GM19043 (cell line): Measurements from ENCODE around the gene ZNF438.
"Not testable (repeated sequence)": the region's sequence is repeated elsewhere in the genome, so short reads cannot be mapped to it uniquely, and the experiment has no call there.

Experiments
- ATAC-seq: cut with Tn5 transposase; IDR thresholded peaks from one replicate; pipeline ENCODE4 v1.9.1; 2021; ENCODE audit warnings: low read depth; ENCODE audit not compliant: unreplicated experiment

ZNF438 gene

DNA sequence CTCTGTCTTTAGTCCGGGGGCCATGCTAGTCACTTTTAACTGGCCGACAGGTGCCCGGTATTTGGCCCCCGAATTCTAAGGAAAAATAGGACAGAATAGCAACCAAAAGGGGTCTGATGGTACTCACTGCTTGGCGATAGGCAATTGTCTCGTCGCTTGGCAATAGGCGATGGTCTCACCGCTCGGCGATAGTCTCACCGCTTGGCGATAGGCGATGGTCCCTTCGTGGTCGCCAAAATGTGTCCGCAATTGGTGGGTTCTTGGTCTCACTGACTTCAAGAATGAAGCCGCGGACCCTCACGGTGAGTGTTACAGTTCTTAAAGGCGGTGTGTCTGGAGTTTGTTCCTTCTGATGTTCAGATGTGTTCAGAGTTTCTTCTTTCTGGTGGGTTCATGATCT lies 130.2 kb downstream of the ZNF438 start:
- ATAC-seq: not testable (repeated sequence)

GRCh38 chr10:30898964-30899363 lies 132.7 kb downstream of the ZNF438 start:
- no peak for ATAC-seq

GRCh38 chr10:30897547-30897946 lies 134.1 kb downstream of the ZNF438 start:
- ATAC-seq: no peak

- no peak for ATAC-seq
Observed at GRCh38 chr10:30897048-30897447, 134.6 kb downstream of the ZNF438 start.

GRCh38 chr10:30894221-30894620 lies 137.4 kb downstream of the ZNF438 start:
- ATAC-seq: no peak

- ATAC-seq: no peak
Observed at GRCh38 chr10:30893208-30893607, 138.5 kb downstream of the ZNF438 start.

DNA sequence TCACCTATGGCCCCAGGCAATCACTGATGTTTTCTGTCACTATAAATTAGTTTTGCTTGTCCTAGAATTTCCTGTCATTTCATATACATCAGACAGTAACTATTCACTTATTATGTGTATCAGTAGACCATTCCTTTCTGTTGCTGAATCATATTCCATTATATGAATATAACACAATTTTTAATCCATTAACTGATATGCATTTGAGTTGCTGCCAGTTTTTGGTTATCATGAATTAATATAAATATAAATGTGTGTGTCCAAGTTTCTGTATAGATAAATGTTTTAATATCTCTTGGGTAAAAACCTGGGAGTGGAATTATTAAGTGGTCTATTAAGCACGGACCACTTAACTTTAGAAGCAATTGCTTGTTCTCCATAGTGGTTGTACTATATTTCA lies 143.8 kb downstream of the ZNF438 start:
- ATAC-seq: no peak

DNA sequence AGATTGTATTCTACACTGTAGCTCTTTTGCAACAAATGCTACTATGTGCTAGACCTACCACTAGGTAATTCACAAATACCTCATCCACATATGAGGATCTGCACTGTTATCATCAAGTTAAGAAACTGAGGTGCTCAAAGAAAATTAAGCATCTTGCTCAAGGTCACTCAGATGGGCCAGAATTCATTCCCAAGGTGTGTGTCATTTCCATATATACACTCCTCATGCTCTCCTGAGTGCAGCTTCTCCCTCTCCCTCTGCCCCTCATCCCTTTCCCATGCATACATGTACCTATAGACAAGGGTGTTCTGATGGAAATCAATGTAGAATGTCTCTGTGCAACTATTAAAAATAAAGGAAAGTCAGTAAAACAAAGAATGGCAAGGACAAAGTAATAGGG lies 146.2 kb downstream of the ZNF438 start:
- ATAC-seq: no peak

DNA sequence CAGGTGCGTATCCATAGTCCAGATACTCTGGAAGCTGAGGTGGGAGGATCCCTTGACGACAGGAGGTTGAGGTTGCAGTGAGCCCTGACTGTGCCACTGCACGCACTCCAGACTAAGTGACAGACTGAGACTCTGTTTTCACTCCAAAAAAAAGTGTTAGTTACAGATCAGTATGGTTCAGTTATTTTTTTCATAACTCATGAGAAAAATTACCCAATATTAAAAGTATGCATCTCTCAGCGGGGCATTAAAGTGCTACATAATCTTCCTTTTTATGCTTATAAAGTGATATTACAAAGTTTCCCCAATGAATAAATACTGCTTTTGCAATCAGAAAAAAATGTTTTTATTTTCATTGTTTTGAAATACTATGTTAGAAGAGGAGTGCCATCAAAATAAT lies 147.9 kb downstream of the ZNF438 start:
- no peak for ATAC-seq

DNA sequence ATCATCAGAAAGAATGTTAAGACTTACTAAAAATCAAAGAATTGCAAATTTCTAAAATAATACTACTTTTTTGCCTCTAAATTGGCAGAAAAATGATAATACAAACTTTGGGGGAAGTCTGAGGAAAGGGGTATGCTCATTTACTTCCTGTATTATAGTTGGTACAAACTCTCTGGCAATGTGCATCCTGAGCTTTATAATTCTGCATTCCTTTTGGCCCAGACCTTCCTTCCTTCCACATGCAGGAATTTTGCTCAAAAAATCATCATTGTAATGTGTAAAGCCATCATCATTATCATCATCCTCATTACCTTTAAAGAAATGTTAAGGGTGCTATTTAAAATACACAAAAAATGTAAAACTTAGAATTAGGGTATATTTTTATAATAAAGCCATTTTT lies 148.5 kb downstream of the ZNF438 start:
- no peak for ATAC-seq

DNA sequence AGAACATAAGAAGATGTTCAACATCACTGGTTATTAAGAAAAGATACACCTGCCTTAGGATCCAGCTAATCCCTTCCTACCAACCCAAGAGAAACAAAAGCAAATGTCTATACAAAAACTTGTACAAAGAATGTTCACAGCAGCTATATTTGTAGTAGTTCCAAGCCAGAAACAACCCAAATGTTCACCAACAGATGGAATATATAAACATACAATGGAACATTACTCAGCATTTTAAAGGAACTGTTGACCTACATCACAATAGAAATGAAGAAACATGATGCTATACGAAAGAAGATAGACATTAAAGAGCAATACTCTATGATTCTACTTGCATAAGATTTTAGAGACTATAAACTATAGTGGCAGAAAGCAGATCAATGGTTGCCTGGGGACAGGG lies 149.4 kb downstream of the ZNF438 start:
- no peak for ATAC-seq

GRCh38 chr10:30878920-30879319 lies 152.7 kb downstream of the ZNF438 start:
- ATAC-seq: no peak

- no peak for ATAC-seq
Observed at GRCh38 chr10:30877111-30877510, 154.6 kb downstream of the ZNF438 start.

DNA sequence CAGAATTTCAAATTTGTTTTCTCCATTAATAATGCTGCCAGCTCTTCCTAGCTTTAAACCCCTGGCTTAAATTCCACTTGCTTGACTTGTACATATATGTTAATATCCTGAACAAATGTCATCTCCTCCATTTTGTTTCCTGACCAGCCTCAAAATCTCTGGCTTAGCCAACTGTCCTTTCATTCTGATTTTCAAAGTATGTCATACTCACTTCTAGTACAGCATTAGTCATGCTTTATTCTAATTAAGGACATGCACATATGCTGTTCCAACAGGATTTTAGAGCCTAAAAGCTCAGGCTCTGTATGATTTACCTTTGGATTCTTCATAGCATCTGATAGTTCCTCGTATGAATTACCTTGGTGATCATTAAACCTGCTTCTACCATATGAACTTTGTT lies 158.3 kb downstream of the ZNF438 start:
- no peak for ATAC-seq

DNA sequence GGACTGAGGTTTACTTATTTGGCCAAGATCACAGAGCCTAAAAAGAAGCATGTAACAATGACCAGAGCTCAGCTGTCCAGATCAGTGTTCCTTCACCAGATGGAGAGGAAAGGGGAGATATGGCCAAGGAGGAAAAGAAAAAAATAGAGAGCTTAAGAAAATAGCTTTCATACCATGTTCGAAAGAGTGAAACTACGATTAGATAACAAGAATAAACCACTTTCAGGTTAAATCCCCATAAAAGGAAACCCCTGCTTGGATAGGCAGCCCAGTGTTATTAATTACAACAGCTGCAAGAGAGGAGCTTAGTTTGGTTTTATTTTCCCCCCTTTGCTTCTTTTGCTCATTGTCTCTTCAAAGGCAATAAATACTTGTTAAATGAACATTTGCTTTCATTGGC lies 160.8 kb downstream of the ZNF438 start:
- no peak for ATAC-seq

DNA sequence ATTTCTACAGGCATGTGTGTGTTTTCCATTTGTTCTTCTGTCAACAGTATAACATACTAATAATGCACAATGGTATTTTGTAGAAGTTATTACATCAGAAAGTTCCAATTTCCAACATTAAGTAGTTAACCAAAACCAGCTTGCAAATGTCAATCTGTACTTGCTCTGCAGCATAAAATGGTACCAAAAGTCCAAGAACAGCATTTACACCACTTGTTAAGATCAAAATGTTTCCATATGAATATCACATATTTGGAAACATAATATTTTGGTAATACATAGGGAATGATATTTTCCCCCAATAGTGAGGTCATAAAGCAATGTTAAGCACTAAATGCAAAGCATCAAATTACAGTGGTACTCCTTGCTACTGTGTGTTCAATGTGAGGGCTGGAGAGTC lies 162.1 kb downstream of the ZNF438 start:
- no peak for ATAC-seq

GRCh38 chr10:30868611-30869010 lies 163.1 kb downstream of the ZNF438 start:
- no peak for ATAC-seq

- ATAC-seq: no peak
Observed at GRCh38 chr10:30866896-30867295, 164.8 kb downstream of the ZNF438 start.

DNA sequence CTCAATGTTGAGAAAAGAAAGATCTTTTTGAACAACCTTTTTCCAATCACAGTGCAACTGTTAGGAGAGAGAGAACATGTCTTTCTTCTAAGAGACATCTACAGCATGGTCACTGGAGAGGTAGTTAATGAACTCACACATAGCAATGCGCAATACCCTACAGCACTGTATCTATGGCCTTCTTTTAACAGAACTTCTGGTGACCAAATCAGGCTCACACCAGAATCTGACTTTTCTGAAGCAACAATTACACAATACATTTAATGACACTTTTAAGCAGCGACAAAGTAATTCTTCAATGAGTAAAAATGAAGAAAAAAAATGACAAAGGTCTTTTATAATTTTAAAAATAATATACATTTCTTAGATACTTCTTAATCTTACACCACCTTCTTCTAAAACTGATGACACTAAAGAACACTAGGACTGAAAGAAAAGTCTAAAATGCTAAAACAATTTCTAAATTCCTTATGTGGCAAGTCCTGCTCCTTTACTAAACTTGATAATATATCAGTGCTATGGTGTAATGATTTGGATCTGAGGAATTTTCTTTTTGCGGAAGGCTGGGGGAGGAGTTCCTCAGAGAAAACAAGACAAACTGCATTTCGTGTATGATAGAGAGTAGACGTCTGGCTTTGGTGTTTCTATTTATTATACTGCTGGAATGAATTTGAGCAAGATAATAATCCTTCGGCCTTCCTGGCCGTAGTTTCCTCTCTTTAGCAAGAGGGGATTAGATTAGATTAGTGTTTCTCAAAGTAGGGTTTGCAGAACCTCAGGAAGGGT lies 166.3 kb downstream of the ZNF438 start:
- no peak for ATAC-seq

DNA sequence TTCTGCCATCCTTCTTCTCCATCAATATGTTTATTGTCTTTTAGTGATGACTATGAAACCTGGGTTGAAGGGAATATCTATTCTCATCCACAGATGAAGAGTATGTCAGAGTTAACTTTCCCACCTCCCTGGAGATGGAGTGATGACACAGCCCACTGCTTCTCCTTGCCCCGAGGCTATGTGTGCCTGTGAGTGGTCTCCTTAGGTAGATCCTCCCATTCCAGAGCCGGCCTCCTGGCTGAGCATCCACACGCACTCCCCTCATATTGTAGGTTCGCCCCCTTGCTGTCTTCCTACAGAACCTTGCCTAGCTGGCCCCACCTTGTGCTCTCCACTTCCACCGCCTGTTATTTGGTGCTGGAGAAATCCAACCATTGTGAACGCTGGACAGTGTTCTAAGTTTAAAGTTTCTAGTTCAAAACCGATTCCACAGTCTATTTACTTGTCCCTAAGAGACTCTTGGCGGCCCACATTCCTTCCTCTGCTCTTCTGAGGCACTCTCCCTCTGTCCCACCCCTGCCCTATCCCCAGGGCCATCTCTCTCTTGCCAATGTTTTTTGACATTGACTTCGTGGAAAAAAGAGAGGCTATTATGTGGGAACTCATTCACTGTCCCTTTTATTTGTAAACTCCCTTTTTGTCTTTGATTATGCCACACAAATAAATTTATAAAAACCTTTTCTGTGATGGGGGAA lies 168.0 kb downstream of the ZNF438 start:
- ATAC-seq: no peak

DNA sequence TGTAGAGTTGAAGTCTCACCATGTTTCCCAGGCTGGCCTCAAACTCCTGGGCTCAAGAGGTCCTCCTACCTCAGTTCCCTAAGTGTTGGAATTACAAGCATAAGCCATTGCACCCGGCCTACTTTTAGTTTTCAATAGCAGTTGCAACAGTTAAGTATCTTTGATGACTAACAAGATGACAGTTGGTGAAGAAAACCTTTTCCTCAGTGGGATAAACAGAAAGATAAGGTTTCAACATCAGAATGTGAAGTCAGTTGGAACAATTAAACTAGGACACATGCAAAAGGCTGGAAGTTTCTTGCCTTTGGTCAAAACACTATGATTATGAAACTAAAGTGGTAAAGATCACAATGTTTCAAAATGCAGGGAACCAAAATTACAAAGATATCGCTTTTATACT lies 169.2 kb downstream of the ZNF438 start:
- ATAC-seq: no peak

GRCh38 chr10:30861976-30862375 lies 169.7 kb downstream of the ZNF438 start:
- no peak for ATAC-seq
